Measurements from ENCODE around the gene CERS2. TPM values are rescaled to one million over a fixed set of nuclear protein-coding genes. Genes with fewer than 3 reads are reported as not detected.

The CERS2 gene
- total RNA-seq, 6 experiments from 2014 or later: 189 to 305 (median 255) TPM

DNA sequence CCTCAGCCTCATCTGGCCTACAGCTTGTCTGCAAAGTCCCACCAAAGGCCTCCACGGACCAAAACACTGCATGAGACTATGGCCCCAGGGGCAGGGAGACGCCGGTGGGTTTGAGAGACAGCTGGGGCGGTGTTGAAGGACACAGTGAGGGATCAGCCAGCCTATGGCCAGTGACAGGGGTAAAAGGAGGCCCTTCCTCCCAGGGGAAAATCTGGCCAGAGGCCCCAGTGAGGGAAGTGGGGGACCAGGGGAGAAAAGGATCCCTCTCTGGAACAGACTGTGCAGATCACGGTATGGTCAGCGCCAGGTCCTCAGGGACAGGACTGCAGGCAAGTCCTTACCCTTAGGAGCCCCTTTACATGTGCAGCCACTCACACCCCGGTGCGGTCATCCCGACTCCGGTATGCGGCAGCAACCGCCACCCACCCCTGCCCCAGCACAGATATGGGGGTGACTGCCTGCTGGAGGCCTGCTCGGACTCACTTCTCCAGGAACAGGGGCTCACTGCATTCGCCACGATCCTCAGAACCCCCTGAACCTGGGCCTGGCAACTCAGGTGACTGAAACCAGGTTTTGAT is 1.3 kb downstream of the CERS2 start:
- H3K4me1 Mint-ChIP-seq (ENCODE audit: low read depth): peaks cover 55% of the 10 kb centered on the region
- H3K27me3 Mint-ChIP-seq (ENCODE audit: insufficient read depth): peaks cover 5% of the 10 kb centered on the region; the same call in 1 of the 2 replicates
- H3K27ac Mint-ChIP-seq: peak overlapping the region; percentile 73
- no peaks in the 10 kb centered on the region for H3K9me3 Mint-ChIP-seq
- TF ChIP-seq, protein P1, sequence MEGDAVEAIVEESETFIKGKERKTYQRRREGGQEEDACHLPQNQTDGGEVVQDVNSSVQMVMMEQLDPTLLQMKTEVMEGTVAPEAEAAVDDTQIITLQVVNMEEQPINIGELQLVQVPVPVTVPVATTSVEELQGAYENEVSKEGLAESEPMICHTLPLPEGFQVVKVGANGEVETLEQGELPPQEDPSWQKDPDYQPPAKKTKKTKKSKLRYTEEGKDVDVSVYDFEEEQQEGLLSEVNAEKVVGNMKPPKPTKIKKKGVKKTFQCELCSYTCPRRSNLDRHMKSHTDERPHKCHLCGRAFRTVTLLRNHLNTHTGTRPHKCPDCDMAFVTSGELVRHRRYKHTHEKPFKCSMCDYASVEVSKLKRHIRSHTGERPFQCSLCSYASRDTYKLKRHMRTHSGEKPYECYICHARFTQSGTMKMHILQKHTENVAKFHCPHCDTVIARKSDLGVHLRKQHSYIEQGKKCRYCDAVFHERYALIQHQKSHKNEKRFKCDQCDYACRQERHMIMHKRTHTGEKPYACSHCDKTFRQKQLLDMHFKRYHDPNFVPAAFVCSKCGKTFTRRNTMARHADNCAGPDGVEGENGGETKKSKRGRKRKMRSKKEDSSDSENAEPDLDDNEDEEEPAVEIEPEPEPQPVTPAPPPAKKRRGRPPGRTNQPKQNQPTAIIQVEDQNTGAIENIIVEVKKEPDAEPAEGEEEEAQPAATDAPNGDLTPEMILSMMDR (IDR thresholded peaks at IDR 0.05): no peak
- peak overlapping the region; percentile 91 for H3K4me3 Mint-ChIP-seq
- no peak for DNase-seq
- H3K36me3 Mint-ChIP-seq (ENCODE audit: low read depth): peaks cover 4% of the 10 kb centered on the region; the same call in 1 of the 2 replicates

DNA sequence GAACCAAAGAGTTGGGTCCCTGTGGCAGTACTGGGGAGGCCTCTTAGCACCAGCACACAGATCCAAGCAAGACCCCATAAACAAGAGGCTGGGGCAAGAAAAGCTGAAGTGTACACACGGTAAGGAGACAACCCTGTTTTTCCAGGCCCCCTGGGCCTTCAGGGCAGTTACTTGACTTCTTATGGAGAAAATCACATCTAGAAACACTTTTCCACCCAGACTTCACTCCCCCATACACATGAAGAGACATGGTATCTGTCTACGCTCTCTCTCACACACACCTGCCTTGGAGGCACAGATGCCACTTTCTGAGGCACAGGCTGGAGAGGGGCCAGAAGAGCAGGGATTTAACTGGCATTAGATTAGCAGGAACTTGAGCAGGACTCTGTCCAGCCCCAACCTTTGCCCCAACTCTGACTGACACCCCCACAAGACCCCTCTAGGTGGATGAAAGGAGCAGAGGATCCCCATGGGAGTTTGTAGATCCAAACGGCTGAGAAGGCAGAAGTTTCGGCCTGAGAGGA is 2.2 kb downstream of the CERS2 start:
- no peak for DNase-seq
- Mint-ChIP-seq H3K4me3 (peak overlapping the region; percentile 91), H3K9me3 (no peaks in the 10 kb centered on the region), H3K4me1 (ENCODE audit: low read depth) (peaks cover 48% of the 10 kb centered on the region), H3K27me3 (ENCODE audit: insufficient read depth) (peaks cover 5% of the 10 kb centered on the region; the same call in 1 of the 2 replicates), H3K36me3 (ENCODE audit: low read depth) (peaks cover 12% of the 10 kb centered on the region), H3K27ac (peak overlapping the region; percentile 73)
- TF ChIP-seq, protein P1 (IDR thresholded peaks at IDR 0.05): peak; percentile 19; the same call in 1 of the 2 replicates

DNA sequence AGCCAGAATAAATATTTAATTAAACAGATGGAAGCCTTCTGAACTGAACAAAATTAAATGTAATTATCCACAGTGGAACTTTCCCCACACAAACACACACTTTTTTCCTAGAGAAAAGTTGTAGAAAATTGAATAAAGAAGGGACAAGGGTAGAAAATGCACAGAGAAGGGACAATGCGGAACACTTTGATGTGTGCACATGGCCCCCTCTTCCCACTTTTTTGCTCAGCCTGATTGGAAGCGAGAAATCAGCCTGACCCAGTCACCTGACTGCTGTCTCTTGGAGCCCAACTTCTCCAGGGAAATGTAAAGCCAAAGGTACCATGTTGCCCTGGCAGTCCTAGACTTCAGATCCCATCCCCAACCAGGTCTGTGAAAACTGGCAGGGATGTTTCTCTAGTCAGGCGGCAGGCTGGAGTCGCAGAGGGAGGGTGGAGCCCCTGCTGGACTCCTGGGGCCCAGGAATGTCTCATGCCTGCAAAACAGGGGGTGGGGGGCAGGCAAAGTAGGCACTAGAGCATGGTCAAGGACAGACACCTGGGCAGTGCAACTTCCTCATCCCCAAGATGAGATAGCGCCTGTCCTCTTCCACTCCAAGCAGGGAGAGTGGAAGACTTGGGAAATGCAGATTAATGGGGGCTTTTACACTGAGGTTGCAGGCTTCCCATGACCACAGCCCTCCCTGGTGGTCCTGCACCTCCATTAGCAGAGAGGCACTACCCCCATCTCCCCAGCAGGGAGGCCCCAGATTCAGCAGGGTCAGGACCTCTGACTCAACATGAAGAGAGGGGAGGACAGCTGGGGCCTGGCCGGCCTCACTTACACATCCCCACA is 2.8 kb downstream of the CERS2 start:
- DNase-seq: no peak
- H3K9me3 Mint-ChIP-seq: no peaks in the 10 kb centered on the region
- H3K4me1 Mint-ChIP-seq (ENCODE audit: low read depth): peaks cover 41% of the 10 kb centered on the region
- TF ChIP-seq, protein P1 (IDR thresholded peaks at IDR 0.05): peak; percentile 61
- H3K4me3 Mint-ChIP-seq: peak overlapping the region; percentile 91
- peak overlapping the region; percentile 73 for H3K27ac Mint-ChIP-seq
- H3K36me3 Mint-ChIP-seq (ENCODE audit: low read depth): peaks cover 19% of the 10 kb centered on the region
- H3K27me3 Mint-ChIP-seq (ENCODE audit: insufficient read depth): peaks cover 5% of the 10 kb centered on the region; the same call in 1 of the 2 replicates

DNA sequence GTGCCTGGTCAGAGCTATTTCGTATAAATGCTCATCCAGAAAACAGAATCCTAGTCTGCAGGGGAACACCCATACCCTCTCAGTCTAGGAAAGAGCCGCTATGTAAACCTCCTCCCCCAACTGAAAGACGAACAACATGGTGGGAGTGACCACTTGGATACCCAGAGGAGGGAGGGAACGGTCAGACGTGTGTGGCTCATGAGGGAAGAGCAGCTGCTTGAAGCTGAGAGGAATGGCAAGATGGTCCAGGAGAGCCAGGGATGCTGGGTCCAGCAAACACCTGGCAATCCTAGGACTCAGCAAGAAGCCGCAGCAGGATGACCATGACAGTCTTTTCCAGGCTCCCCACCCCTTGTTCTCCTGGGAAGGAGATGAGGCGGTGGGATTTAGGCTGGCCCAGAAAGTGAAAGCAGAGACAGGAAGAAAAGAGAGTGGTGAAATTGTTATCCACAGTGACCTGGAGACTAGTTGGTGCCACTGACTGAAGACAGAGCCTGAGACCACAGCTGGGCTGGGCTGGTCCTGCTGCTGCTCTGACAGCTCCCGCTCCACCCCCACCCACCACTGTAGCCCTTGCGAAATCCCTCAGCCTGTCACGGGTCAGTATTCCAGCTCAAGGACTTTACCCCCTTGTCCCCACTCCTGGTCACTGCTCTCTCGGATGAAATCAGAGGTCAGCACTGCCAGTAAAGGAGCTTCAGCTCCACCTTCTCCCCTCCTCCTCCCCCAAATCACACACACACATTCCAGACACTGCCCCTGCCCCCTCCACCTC is 3.6 kb downstream of the CERS2 start:
- Mint-ChIP-seq H3K27me3 (ENCODE audit: insufficient read depth) (peaks cover 8% of the 10 kb centered on the region), H3K36me3 (ENCODE audit: low read depth) (peaks cover 27% of the 10 kb centered on the region), H3K4me3 (peak overlapping the region; percentile 91), H3K27ac (peak overlapping the region; percentile 73), H3K9me3 (no peaks in the 10 kb centered on the region), H3K4me1 (ENCODE audit: low read depth) (peaks cover 35% of the 10 kb centered on the region)
- no peak for DNase-seq
- TF ChIP-seq, protein P1 (IDR thresholded peaks at IDR 0.05): no peak

DNA sequence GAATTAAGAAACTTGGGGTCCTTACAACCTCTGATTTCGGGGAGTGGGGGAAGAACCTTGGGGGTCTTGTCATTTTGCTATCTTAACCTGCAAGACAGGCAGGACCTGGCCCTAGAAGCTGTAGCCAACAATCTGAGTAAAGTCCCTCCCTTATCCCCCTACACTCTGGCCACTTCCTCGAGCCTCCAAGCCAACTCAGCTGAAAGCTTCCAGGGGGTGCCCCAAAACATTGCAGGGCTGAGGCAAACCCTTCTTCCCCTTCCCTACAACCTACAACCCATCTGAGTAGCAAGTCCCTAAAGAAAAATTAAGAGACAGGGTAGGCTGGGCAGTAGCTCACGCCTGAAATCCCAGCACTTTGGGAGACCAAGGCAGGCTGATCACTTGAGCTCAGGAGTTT is 5.0 kb downstream of the CERS2 start:
- Mint-ChIP-seq H3K27ac (no peak overlapping the region), H3K27me3 (ENCODE audit: insufficient read depth) (peaks cover 8% of the 10 kb centered on the region), H3K4me3 (no peak overlapping the region), H3K9me3 (no peaks in the 10 kb centered on the region), H3K36me3 (ENCODE audit: low read depth) (peaks cover 35% of the 10 kb centered on the region), H3K4me1 (ENCODE audit: low read depth) (peaks cover 32% of the 10 kb centered on the region)
- TF ChIP-seq, protein P1 (IDR thresholded peaks at IDR 0.05): no peak
- DNase-seq: no peak

All from HFFc6 (cell line).